SIG-M5 treated with dmso at 0.1 percent for 504 hours (cell line): ENCODE measurements around the gene EPHA1.

Source experiments
- DNase-seq: peaks from one replicate; lab custom pipeline; 2025; ENCODE audit not compliant: unreplicated experiment; lab: John Stamatoyannopoulos, UW

The EPHA1 gene

GRCh38 chr7:143375298-143376034, 33.2 kb downstream of the EPHA1 start:
- DNase-seq = peak; percentile 93

- DNase-seq = peak; percentile 61
Measured at GRCh38 chr7:143374561-143374960, 34.1 kb downstream of the EPHA1 start.

GRCh38 chr7:143373255-143373794, 35.3 kb downstream of the EPHA1 start:
- no peak for DNase-seq

GRCh38 chr7:143372070-143372469, 36.6 kb downstream of the EPHA1 start:
- peak; percentile 60 for DNase-seq

GRCh38 chr7:143369678-143370651, 38.7 kb downstream of the EPHA1 start:
- DNase-seq = no peak

- no peak for DNase-seq
Measured at GRCh38 chr7:143368387-143368786, 40.3 kb downstream of the EPHA1 start.

GRCh38 chr7:143367972-143368371, 40.7 kb downstream of the EPHA1 start:
- DNase-seq = no peak

GRCh38 chr7:143363016-143363937, 45.4 kb downstream of the EPHA1 start:
- no peak for DNase-seq

- no peak for DNase-seq
Measured at GRCh38 chr7:143362131-143363015, 46.3 kb downstream of the EPHA1 start, which contains the start of gene FAM131B. Gene FAM131B (minus strand): TSS chr7:143362713. CDS start chr7:143362603, 110 bp downstream.

- DNase-seq = no peak
Measured at GRCh38 chr7:143361552-143362130, 47.0 kb downstream of the EPHA1 start.

GRCh38 chr7:143360788-143361551, 47.7 kb downstream of the EPHA1 start:
- DNase-seq = no peak

GRCh38 chr7:143359771-143360353, 48.8 kb downstream of the EPHA1 start:
- DNase-seq = peak; percentile 9

- DNase-seq = no peak
Measured at GRCh38 chr7:143358626-143359025, 50.0 kb downstream of the EPHA1 start.

- DNase-seq = no peak
Measured at GRCh38 chr7:143356414-143357050, 52.1 kb downstream of the EPHA1 start.

GRCh38 chr7:143355450-143356385, 52.9 kb downstream of the EPHA1 start:
- no peak for DNase-seq

- no peak for DNase-seq
Measured at GRCh38 chr7:143354965-143355364, 53.7 kb downstream of the EPHA1 start.
